Activated CD8-positive, alpha-beta T cell treated with anti-CD3 and anti-CD28 coated beads for 36 hours (primary cell): ENCODE measurements around the gene XDH. TPM values are rescaled to one million over a fixed set of nuclear protein-coding genes. Genes with fewer than 3 reads are reported as not detected.

Source experiments
- ATAC-seq: fragments of 200-7000 bp; cut with Tn5 transposase; one replicate; pipeline ENCODE4 v1.10.0; 2021; ENCODE audit warnings: mild to moderate bottlenecking, moderate library complexity
- CTCF ChIA-PET: fragments of 350-600 bp; sonication (Branson Sonifier 250); formaldehyde crosslinking; loops from one replicate; lab custom pipeline; 2021; ENCODE audit warnings: antibody characterized with exemption; lab: Charles Lee
- POLR2A ChIA-PET: fragments of 350-600 bp; sonication (Branson Sonifier 250); formaldehyde crosslinking; loops from one replicate; lab custom pipeline; 2021; ENCODE audit warnings: antibody characterized with exemption; lab: Charles Lee
- DNase-seq: peaks from one replicate; pipeline ENCODE4 v3.0.0-alpha.2; 2020
- H3K27ac Mint-ChIP-seq: one replicate; pipeline ENCODE4 v1.8.0; 2021; ENCODE audit warnings: mild to moderate bottlenecking, mixed read lengths
- H3K27me3 Mint-ChIP-seq: one replicate; pipeline ENCODE4 v1.8.0; 2021; ENCODE audit warnings: mixed read lengths
- H3K36me3 Mint-ChIP-seq: one replicate; pipeline ENCODE4 v1.8.0; 2021; ENCODE audit warnings: low read depth, mixed read lengths
- H3K4me1 Mint-ChIP-seq: one replicate; pipeline ENCODE4 v1.8.0; 2021; ENCODE audit warnings: low read depth, mixed read lengths
- H3K4me3 Mint-ChIP-seq: one replicate; pipeline ENCODE4 v1.8.0; 2021; ENCODE audit warnings: mild to moderate bottlenecking, moderate library complexity, mixed read lengths
- H3K9me3 Mint-ChIP-seq: one replicate; pipeline ENCODE4 v1.8.0; 2021; ENCODE audit warnings: mixed read lengths
- CTCF ChIP-seq: fragments of 200-600 bp; IDR thresholded peaks from one replicate; pipeline ENCODE4 v1.8.0; 2022; ENCODE audit warnings: antibody characterized with exemption, mild to moderate bottlenecking
- intact Hi-C: fragments of 100-400 bp; cut with micrococcal nuclease; formaldehyde crosslinking; loops from one replicate; pipeline ENCODE4 v1.10.0; 2022
- total RNA-seq, 2 experiments: library from RNA; stranded (reverse); gene quantifications; one replicate each; pipeline ENCODE4 v1.2.3, GENCODE V29; 2021

The XDH gene
- total RNA-seq, 2 experiments from 2014 or later, result 0.16 TPM; not detected in 1

- Mint-ChIP-seq H3K4me3 (no peak overlapping the region), H3K4me1 (no peaks in the 10 kb centered on the region), H3K36me3 (no peaks in the 10 kb centered on the region), H3K27ac (no peak overlapping the region), H3K9me3 (no peaks in the 10 kb centered on the region), H3K27me3 (peaks cover 9% of the 10 kb centered on the region)
- no peak for TF ChIP-seq CTCF
- ATAC-seq (no peak), DNase-seq (no peak)
- ChIA-PET POLR2A (no interaction called here), CTCF (interaction anchor here (0.8 to 1.1 kb wide), 2 partner anchors 10 to 133 kb away, joined by 3 read pairs; no protein-coding TSS in a partner anchor)
- intact Hi-C loops, result no loop called here
Observed at GRCh38 chr2:31302940-31303563, 111.5 kb downstream of the XDH start.

- ChIA-PET CTCF (no interaction called here), POLR2A (no interaction called here)
- no peak for TF ChIP-seq CTCF
- Mint-ChIP-seq H3K27me3 (no peaks in the 10 kb centered on the region), H3K4me3 (no peak overlapping the region), H3K4me1 (peaks cover 3% of the 10 kb centered on the region), H3K27ac (no peak overlapping the region), H3K9me3 (no peaks in the 10 kb centered on the region), H3K36me3 (no peaks in the 10 kb centered on the region)
- no peak for ATAC-seq
- DNase-seq, result no peak
- intact Hi-C loops, result no loop called here
Observed at GRCh38 chr2:31300309-31300708, 114.2 kb downstream of the XDH start.

GRCh38 chr2:31299547-31299946 is 115.0 kb downstream of the XDH start:
- POLR2A ChIA-PET, result no interaction called here
- DNase-seq (no peak), ATAC-seq (no peak)
- intact Hi-C loops, result no loop called here
- Mint-ChIP-seq H3K27ac (no peak overlapping the region), H3K9me3 (no peaks in the 10 kb centered on the region), H3K4me3 (no peak overlapping the region), H3K27me3 (no peaks in the 10 kb centered on the region), H3K4me1 (peaks cover 3% of the 10 kb centered on the region), H3K36me3 (no peaks in the 10 kb centered on the region)
- no peak for TF ChIP-seq CTCF
- CTCF ChIA-PET, result no interaction called here

GRCh38 chr2:31297751-31298150 is 116.8 kb downstream of the XDH start:
- no peaks in the 10 kb centered on the region for H3K27me3 Mint-ChIP-seq
- ChIA-PET POLR2A (no interaction called here), CTCF (interaction anchor here (1.0 kb wide), 1 partner anchor 587 kb away, joined by 3 read pairs; no protein-coding TSS in a partner anchor)
- TF ChIP-seq CTCF, result no peak
- ATAC-seq (peak; percentile 91), DNase-seq (no peak)
- intact Hi-C loops, result no loop called here
- H3K27ac Mint-ChIP-seq, result no peak overlapping the region
- no peak overlapping the region for H3K4me3 Mint-ChIP-seq
- peaks cover 3% of the 10 kb centered on the region for H3K4me1 Mint-ChIP-seq
- H3K9me3 Mint-ChIP-seq, result no peaks in the 10 kb centered on the region
- H3K36me3 Mint-ChIP-seq, result no peaks in the 10 kb centered on the region

GRCh38 chr2:31296641-31297287 is 117.8 kb downstream of the XDH start:
- no peak for ATAC-seq
- ChIA-PET POLR2A (interaction anchor here (0.7 kb wide), 1 partner anchor 10 kb away, joined by 4 read pairs; no protein-coding TSS in a partner anchor), CTCF (interaction anchor here (0.8 to 1.0 kb wide), 3 partner anchors 14 to 586 kb away, joined by 3 read pairs; no protein-coding TSS in a partner anchor)
- no peak overlapping the region for H3K4me3 Mint-ChIP-seq
- H3K9me3 Mint-ChIP-seq, result no peaks in the 10 kb centered on the region
- intact Hi-C loops, result no loop called here
- H3K36me3 Mint-ChIP-seq, result no peaks in the 10 kb centered on the region
- TF ChIP-seq CTCF, result no peak
- no peak overlapping the region for H3K27ac Mint-ChIP-seq
- no peaks in the 10 kb centered on the region for H3K27me3 Mint-ChIP-seq
- DNase-seq, result no peak
- peaks cover 3% of the 10 kb centered on the region for H3K4me1 Mint-ChIP-seq
